ENCODE results near the gene IFIH1. TPM values are rescaled to one million over a fixed set of nuclear protein-coding genes. Genes with fewer than 3 reads are reported as not detected.
A peak's percentile ranks its signal among the peaks of the same experiment; 100 is the strongest.

Gene IFIH1
- total RNA-seq, 1 donor from 2014 or later, result 11.8 TPM

DNA sequence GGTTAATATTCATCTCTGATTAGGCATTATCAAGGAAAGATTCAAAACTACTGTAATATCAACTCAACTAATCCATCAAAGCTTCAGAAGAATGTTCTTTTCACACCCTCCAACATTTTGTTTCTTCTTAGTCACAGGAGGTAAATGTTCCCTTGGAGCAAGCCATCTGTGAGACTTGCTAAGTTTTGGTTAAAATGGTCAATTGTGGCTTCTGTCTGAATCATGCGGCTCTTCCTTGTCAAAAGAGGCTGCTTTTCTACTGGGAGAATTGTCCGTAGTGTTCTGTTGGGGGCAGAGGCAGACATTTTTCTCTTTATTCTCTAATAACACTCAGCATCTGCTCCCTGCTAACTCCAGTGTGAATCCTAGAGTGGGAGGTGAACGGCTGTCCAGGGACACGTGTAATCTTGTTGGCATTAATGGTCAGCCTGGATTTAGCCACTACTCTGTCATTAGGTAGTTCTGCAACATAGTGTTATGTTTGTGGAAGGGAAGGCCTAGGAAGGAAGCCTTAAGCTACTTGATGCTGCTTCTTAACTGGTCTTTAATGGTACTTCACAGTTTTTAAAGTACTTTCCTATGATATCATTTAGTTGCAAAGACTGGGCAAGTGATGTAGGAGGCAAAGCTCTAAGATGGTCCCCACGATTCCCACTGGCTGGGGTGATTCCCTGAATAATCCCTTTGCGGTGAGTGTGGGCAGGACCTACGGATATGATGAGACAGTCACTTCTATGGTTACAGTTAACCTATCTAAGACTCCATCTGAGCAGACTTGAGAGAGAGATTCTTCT, 52.6 kb downstream of the IFIH1 start:
- TF ChIP-seq, protein P1, sequence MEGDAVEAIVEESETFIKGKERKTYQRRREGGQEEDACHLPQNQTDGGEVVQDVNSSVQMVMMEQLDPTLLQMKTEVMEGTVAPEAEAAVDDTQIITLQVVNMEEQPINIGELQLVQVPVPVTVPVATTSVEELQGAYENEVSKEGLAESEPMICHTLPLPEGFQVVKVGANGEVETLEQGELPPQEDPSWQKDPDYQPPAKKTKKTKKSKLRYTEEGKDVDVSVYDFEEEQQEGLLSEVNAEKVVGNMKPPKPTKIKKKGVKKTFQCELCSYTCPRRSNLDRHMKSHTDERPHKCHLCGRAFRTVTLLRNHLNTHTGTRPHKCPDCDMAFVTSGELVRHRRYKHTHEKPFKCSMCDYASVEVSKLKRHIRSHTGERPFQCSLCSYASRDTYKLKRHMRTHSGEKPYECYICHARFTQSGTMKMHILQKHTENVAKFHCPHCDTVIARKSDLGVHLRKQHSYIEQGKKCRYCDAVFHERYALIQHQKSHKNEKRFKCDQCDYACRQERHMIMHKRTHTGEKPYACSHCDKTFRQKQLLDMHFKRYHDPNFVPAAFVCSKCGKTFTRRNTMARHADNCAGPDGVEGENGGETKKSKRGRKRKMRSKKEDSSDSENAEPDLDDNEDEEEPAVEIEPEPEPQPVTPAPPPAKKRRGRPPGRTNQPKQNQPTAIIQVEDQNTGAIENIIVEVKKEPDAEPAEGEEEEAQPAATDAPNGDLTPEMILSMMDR (IDR thresholded peaks at IDR 0.05), result no peak
- peaks cover 0 to 5% of the 10 kb centered on the region in 2 donors for H3K4me1 ChIP-seq
- no peak overlapping the region for H3K27ac ChIP-seq
- no peak for DNase-seq (ENCODE audit: low spot score in 2 of 2)
- no peaks in the 10 kb centered on the region for H3K9me3 ChIP-seq
- no peaks in the 10 kb centered on the region for H3K27me3 ChIP-seq
- intact Hi-C loops (cut with DNase I), result no loop called here
- H3K36me3 ChIP-seq, result peaks cover 15 to 36% of the 10 kb centered on the region in 2 donors
- no peak overlapping the region for H3K4me3 ChIP-seq

GRCh38 chr2:162261032-162261945, 57.2 kb downstream of the IFIH1 start:
- Histone ChIP-seq H3K9me3 (no peaks in the 10 kb centered on the region), H3K4me3 (no peak overlapping the region), H3K27ac (peak overlapping the region; percentile 62 to 63), H3K4me1 (peaks cover 0 to 8% of the 10 kb centered on the region in 2 donors), H3K27me3 (no peaks in the 10 kb centered on the region), H3K36me3 (peaks cover 4 to 11% of the 10 kb centered on the region in 2 donors)
- intact Hi-C loops (cut with DNase I), result loop anchor here (2.0 kb wide), 1 partner anchor 16 kb away; no protein-coding TSS in a partner anchor
- DNase-seq (ENCODE audit: low spot score in 2 of 2), result peak; percentile 39 to 75
- TF ChIP-seq, protein P1 (IDR thresholded peaks at IDR 0.05), result no peak

DNA sequence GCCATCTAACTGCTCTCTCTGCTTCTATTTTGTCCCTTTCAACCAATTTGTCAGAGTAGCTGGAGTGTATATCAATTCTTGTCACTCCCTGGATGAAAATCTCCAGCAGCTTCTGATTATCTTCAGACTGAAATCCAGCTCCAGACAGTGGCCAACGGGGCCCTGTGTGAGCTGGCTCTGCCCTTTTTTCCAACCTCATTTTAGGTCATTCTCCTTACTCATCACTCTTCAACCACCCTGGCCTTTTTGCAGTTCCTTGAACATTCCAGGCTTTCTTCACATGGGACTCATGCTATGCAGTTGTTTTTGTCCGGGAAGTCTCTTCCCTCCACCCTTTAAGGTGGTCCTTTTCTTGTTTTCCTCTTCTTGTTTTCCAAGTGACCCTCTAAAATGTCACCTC, 59.8 kb downstream of the IFIH1 start:
- intact Hi-C loops (cut with DNase I), result loop anchor here (5.0 kb wide), 2 partner anchors 36 to 39 kb away; no protein-coding TSS in a partner anchor
- TF ChIP-seq, protein P1 (IDR thresholded peaks at IDR 0.05), result no peak
- DNase-seq (ENCODE audit: low spot score in 2 of 2), result no peak
- H3K27ac ChIP-seq, result no peak overlapping the region
- H3K4me3 ChIP-seq, result no peak overlapping the region
- H3K27me3 ChIP-seq, result no peaks in the 10 kb centered on the region
- peaks cover 0 to 8% of the 10 kb centered on the region in 2 donors for H3K4me1 ChIP-seq
- H3K36me3 ChIP-seq, result no peaks in the 10 kb centered on the region
- H3K9me3 ChIP-seq, result no peaks in the 10 kb centered on the region

DNA sequence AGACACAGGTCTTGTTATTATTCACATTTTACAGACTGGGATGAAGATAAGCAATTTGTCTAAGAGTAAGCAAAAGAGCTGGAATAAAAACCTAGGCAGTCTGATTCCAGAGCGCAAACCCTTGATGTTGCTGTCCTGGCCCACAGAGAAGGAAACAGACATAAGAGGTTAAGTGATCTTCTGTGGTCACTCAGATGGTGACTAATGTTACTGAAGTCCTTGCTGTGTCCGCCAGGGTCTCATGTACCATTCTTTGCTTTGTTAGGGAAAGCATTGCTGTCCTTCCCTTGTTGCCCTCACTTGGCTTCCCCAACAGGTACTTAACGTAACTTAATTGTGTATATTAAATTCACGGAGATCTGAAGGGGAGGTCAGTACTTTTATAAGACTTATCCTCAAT, 60.3 kb downstream of the IFIH1 start:
- intact Hi-C loops (cut with DNase I), result loop anchor here (5.0 kb wide), 2 partner anchors 36 to 39 kb away; no protein-coding TSS in a partner anchor
- Histone ChIP-seq H3K27me3 (no peaks in the 10 kb centered on the region), H3K36me3 (no peaks in the 10 kb centered on the region), H3K4me3 (no peak overlapping the region), H3K4me1 (peaks cover 0 to 8% of the 10 kb centered on the region in 2 donors), H3K9me3 (no peaks in the 10 kb centered on the region), H3K27ac (no peak overlapping the region)
- TF ChIP-seq, protein P1 (IDR thresholded peaks at IDR 0.05), result no peak
- no peak for DNase-seq (ENCODE audit: low spot score in 2 of 2)

- TF ChIP-seq, protein P1 (IDR thresholded peaks at IDR 0.05), result no peak
- H3K4me3 ChIP-seq, result no peak overlapping the region
- no peaks in the 10 kb centered on the region for H3K36me3 ChIP-seq
- intact Hi-C loops (cut with DNase I), result loop anchor here (5.0 kb wide), 2 partner anchors 35 to 40 kb away; no protein-coding TSS in a partner anchor
- H3K4me1 ChIP-seq, result peaks cover 0 to 8% of the 10 kb centered on the region in 2 donors
- H3K27ac ChIP-seq, result no peak overlapping the region
- H3K27me3 ChIP-seq, result no peaks in the 10 kb centered on the region
- no peak for DNase-seq (ENCODE audit: low spot score in 2 of 2)
- H3K9me3 ChIP-seq, result no peaks in the 10 kb centered on the region
Observed at GRCh38 chr2:162257425-162257824, 61.1 kb downstream of the IFIH1 start.

Data from ascending aorta (tissue), 2 donors.